Measurements from ENCODE around the gene PANK4.

GRCh38 chr1:2494323-2494693 lies 32.1 kb downstream of the PANK4 start:
- TF ChIP-seq POLR2AphosphoS5 (IDR thresholded peaks at IDR 0.05) (no peak), POLR2A (IDR thresholded peaks at IDR 0.05) (no peak)
